DMS153 (cell line): ENCODE measurements around the gene KCNT2.

Experiments used
- DNase-seq: peaks from one replicate; lab custom pipeline; 2025; lab: John Stamatoyannopoulos, UW

Gene KCNT2

GRCh38 chr1:196450143-196451095 is 157.8 kb downstream of the KCNT2 start:
- DNase-seq, result no peak

GRCh38 chr1:196449460-196449859 is 158.8 kb downstream of the KCNT2 start:
- DNase-seq, result no peak

GRCh38 chr1:196445775-196446174 is 162.5 kb downstream of the KCNT2 start:
- DNase-seq, result no peak

- no peak for DNase-seq
These were observed 163.6 kb downstream of the KCNT2 start for GRCh38 chr1:196444634-196445033.

GRCh38 chr1:196442366-196442765 is 165.9 kb downstream of the KCNT2 start:
- DNase-seq, result no peak

- DNase-seq, result no peak
These were observed 167.5 kb downstream of the KCNT2 start for GRCh38 chr1:196440711-196441110.

GRCh38 chr1:196438329-196438728 is 169.9 kb downstream of the KCNT2 start:
- DNase-seq, result no peak

GRCh38 chr1:196437671-196438070 is 170.6 kb downstream of the KCNT2 start:
- DNase-seq, result no peak

GRCh38 chr1:196433000-196433399 is 175.2 kb downstream of the KCNT2 start:
- no peak for DNase-seq

- no peak for DNase-seq
These were observed 180.1 kb downstream of the KCNT2 start for GRCh38 chr1:196427976-196428734.

GRCh38 chr1:196425513-196425912 is 182.7 kb downstream of the KCNT2 start:
- no peak for DNase-seq

GRCh38 chr1:196423612-196424011 is 184.6 kb downstream of the KCNT2 start:
- no peak for DNase-seq

- DNase-seq, result no peak
These were observed 189.5 kb downstream of the KCNT2 start for GRCh38 chr1:196418772-196419171.

GRCh38 chr1:196415978-196416377 is 192.3 kb downstream of the KCNT2 start:
- no peak for DNase-seq

- no peak for DNase-seq
These were observed 195.9 kb downstream of the KCNT2 start for GRCh38 chr1:196412326-196412725.

- DNase-seq, result no peak
These were observed 197.5 kb downstream of the KCNT2 start for GRCh38 chr1:196410768-196411167.

GRCh38 chr1:196409586-196409985 is 198.7 kb downstream of the KCNT2 start:
- no peak for DNase-seq

- DNase-seq, result no peak
These were observed 200.7 kb downstream of the KCNT2 start for GRCh38 chr1:196407358-196408051.

GRCh38 chr1:196405839-196406238 is 202.4 kb downstream of the KCNT2 start:
- no peak for DNase-seq

- no peak for DNase-seq
These were observed 204.2 kb downstream of the KCNT2 start for GRCh38 chr1:196403803-196404690.

GRCh38 chr1:196401891-196402290 is 206.3 kb downstream of the KCNT2 start:
- DNase-seq, result no peak
